MCF 10A (cell line): ENCODE results near the gene SULT1C2. TPM values are rescaled to one million over a fixed set of nuclear protein-coding genes. Genes with fewer than 3 reads are reported as not detected.

Source experiments
- BruUV-seq: library from RNA; stranded (reverse); fragments of 400-500 nt; replicated peaks from 2 replicates; lab custom pipeline; 2021; lab: Mats Ljungman, UMichigan
- CTCF ChIA-PET: fragments of 300-600 bp; sonication (Branson Sonifier 250); formaldehyde crosslinking; extraction: SDS; loops from one replicate; lab custom pipeline; 2021; ENCODE audit warnings: antibody characterized with exemption, inconsistent platforms; lab: Yijun Ruan, JAX
- POLR2A ChIA-PET: fragments of 300-600, 350-650 bp; sonication (Branson Sonifier 250); formaldehyde crosslinking; extraction: SDS; loops from one replicate; lab custom pipeline; 2020; ENCODE audit warnings: antibody characterized with exemption, inconsistent platforms; lab: Yijun Ruan, JAX
- DNase-seq: peaks from one replicate; pipeline ENCODE4 v3.0.0-alpha.2; 2018; ENCODE audit not compliant: unreplicated experiment
- H3K27ac Mint-ChIP-seq: one replicate; pipeline ENCODE4 v1.8.0; 2022; ENCODE audit warnings: mild to moderate bottlenecking, low read depth, mixed read lengths; ENCODE audit not compliant: unreplicated experiment
- H3K27me3 Mint-ChIP-seq: one replicate; pipeline ENCODE4 v1.8.0; 2022; ENCODE audit warnings: mixed read lengths; ENCODE audit not compliant: insufficient read depth, unreplicated experiment
- H3K36me3 Mint-ChIP-seq: one replicate; pipeline ENCODE4 v1.8.0; 2022; ENCODE audit warnings: mild to moderate bottlenecking, moderate library complexity, mixed read lengths; ENCODE audit not compliant: insufficient read depth, unreplicated experiment
- H3K4me1 Mint-ChIP-seq: one replicate; pipeline ENCODE4 v1.8.0; 2022; ENCODE audit warnings: mixed read lengths; ENCODE audit not compliant: insufficient read depth, unreplicated experiment
- H3K4me3 Mint-ChIP-seq: one replicate; pipeline ENCODE4 v1.8.0; 2022; ENCODE audit warnings: mild to moderate bottlenecking, moderate library complexity, mixed read lengths; ENCODE audit not compliant: unreplicated experiment
- H3K9me3 Mint-ChIP-seq: one replicate; pipeline ENCODE4 v1.8.0; 2022; ENCODE audit warnings: mixed read lengths; ENCODE audit not compliant: unreplicated experiment
- intact Hi-C: fragments of 100-400 bp; cut with micrococcal nuclease; formaldehyde crosslinking; loops from 2 replicates; pipeline ENCODE4 v1.14.1; 2022
- total RNA-seq: library from RNA; stranded (reverse); gene quantifications from 2 replicates; pipeline ENCODE4 v1.2.3, GENCODE V29; 2022
- TF ChIP-seq, protein P1 (sequence below): fragments of 200-600 bp; IDR thresholded peaks from one replicate; pipeline ENCODE4 v1.8.0; 2022; ENCODE audit warnings: antibody characterized with exemption, mild to moderate bottlenecking; ENCODE audit not compliant: unreplicated experiment

Gene SULT1C2
- total RNA-seq, 1 experiment from 2014 or later: not detected

DNA sequence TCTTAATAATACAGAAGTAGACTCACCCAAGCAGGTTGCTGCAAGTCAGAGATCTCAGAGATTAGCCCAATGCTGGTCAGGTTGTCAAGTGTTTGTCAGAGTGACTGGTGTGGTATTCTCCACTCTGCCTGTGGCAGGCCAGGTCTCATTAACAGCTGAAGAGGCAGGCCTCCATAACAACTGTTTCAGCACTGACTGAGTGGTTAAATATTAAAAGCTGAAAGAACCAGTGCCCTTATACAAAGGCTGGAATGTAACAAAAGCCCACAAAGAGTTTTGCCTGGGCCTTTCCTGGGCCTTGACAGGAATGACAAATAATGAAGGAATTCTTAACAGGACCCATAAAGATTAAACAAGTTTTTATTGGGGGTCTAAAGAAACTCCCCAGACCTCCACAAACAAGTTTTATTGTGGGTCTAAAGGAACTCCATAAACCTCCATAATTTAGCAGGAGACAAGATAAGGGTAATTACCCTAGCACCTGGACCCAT lies 26.8 kb downstream of the SULT1C2 start:
- no peaks in the 10 kb centered on the region for H3K27me3 Mint-ChIP-seq
- H3K4me3 Mint-ChIP-seq: no peak overlapping the region
- no peaks in the 10 kb centered on the region for H3K36me3 Mint-ChIP-seq
- no peaks in the 10 kb centered on the region for H3K4me1 Mint-ChIP-seq
- no peak for DNase-seq
- no peaks in the 10 kb centered on the region for H3K9me3 Mint-ChIP-seq
- ChIA-PET POLR2A (no interaction called here), CTCF (interaction anchor here (0.7 kb wide), 1 partner anchor 321 kb away, joined by 3 read pairs; no protein-coding TSS in a partner anchor)
- H3K27ac Mint-ChIP-seq: no peak overlapping the region
- no TSS peak for BruUV-seq
- TF ChIP-seq, protein P1, sequence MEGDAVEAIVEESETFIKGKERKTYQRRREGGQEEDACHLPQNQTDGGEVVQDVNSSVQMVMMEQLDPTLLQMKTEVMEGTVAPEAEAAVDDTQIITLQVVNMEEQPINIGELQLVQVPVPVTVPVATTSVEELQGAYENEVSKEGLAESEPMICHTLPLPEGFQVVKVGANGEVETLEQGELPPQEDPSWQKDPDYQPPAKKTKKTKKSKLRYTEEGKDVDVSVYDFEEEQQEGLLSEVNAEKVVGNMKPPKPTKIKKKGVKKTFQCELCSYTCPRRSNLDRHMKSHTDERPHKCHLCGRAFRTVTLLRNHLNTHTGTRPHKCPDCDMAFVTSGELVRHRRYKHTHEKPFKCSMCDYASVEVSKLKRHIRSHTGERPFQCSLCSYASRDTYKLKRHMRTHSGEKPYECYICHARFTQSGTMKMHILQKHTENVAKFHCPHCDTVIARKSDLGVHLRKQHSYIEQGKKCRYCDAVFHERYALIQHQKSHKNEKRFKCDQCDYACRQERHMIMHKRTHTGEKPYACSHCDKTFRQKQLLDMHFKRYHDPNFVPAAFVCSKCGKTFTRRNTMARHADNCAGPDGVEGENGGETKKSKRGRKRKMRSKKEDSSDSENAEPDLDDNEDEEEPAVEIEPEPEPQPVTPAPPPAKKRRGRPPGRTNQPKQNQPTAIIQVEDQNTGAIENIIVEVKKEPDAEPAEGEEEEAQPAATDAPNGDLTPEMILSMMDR: no peak
- intact Hi-C loops: no loop called here

DNA sequence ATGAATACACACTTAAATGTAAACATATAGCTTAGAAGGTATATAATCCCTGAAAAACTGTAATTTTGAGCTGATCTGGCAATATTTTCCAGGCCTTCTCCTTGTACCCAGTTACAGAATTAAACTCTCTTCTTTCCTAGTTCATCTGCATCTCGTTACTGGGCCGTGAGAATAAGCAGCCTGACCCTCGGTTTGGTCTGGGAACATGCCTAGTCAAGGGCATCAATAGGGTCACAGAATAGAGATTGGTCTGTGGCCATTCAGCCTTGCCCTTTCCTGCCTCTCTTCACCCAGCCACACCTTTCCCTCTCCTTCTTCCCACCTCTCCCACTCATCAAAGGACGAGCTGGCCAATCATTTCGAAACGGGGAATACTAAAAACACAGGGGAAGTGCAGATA lies 27.3 kb downstream of the SULT1C2 start:
- intact Hi-C loops: no loop called here
- H3K9me3 Mint-ChIP-seq: no peaks in the 10 kb centered on the region
- CTCF ChIA-PET: interaction anchor here (0.7 to 1.2 kb wide), 2 partner anchors 33 to 321 kb away, joined by 3 read pairs; no protein-coding TSS in a partner anchor
- no peaks in the 10 kb centered on the region for H3K27me3 Mint-ChIP-seq
- no peak for DNase-seq
- no peak overlapping the region for H3K27ac Mint-ChIP-seq
- H3K4me1 Mint-ChIP-seq: no peaks in the 10 kb centered on the region
- POLR2A ChIA-PET: interaction anchor here (0.9 kb wide), 1 partner anchor 33 kb away, joined by 3 read pairs; no protein-coding TSS in a partner anchor
- no peak overlapping the region for H3K4me3 Mint-ChIP-seq
- no peaks in the 10 kb centered on the region for H3K36me3 Mint-ChIP-seq
- TF ChIP-seq, protein P1: no peak
- no TSS peak for BruUV-seq

DNA sequence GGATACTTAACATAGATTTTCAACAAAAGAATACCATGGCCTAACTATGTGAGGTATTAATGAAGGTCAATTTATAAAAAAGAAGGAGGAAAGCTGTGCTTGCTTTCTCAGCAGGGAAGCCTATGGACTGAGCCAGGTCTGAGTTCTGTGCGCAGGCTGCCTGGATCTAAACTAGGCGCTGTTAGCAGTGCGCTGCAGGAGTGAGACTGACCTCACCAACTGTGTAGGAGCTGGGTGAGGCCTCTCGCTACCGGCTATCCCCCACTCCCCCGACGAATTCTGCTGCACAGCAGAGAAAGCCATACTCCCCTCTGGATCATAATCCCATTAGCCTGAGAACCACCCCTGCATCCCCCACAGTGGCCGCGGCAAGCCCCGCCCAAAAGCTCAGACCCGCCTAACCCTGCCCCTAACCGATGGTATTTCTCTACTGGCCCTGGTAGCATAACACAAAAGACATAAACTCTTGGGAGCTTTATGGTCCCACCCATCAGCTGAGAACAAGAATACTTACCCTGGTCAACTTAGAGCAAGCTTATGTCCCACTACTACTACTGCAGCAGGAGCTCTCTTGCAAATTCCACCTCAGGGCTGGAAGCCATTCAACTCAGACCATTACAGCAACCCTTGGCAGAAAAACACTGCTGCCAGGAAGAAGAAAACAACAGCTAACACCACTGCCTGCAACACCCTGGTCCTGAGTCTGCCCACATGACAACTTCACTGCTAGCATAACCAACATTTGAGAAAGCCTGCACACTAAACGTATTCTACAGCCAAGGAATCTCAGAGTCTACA lies 28.0 kb downstream of the SULT1C2 start:
- Mint-ChIP-seq H3K36me3 (no peaks in the 10 kb centered on the region), H3K27me3 (no peaks in the 10 kb centered on the region), H3K4me3 (no peak overlapping the region), H3K9me3 (no peaks in the 10 kb centered on the region), H3K4me1 (no peaks in the 10 kb centered on the region), H3K27ac (no peak overlapping the region)
- POLR2A ChIA-PET: interaction anchor here (0.9 kb wide), 1 partner anchor 32 kb away, joined by 3 read pairs; no protein-coding TSS in a partner anchor
- intact Hi-C loops: no loop called here
- no TSS peak for BruUV-seq
- TF ChIP-seq, protein P1: no peak
- no peak for DNase-seq
- CTCF ChIA-PET: interaction anchor here (0.6 to 1.2 kb wide), 3 partner anchors 22 to 320 kb away, joined by 3 read pairs; no protein-coding TSS in a partner anchor

DNA sequence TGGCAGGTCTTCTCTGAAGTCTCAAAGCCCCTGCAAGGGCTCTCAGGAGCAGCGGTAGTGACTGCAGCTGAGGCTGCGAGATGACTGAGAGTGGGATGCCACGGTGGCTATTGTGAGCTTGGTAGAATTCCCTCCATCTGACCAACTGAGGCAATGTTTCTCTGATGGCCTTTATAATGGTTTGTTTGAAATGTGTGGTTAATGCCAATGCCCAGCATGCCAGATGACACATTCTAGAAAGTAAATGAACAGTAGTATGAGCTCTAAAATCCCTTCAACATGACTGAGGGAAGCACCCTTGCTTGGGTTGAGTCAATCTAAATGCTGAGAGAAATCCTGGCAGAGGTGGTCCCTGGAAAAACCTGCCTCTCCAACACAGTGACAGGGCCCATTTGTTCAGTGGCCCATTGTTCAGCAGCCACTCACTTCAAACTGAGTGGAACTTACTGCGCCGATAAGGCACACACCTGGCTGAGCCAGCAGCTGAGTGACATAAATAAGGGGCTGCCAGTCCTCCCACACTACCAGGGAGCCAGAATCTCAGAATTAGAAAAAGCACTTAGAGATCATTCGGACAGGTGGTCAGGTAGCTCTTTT lies 31.7 kb downstream of the SULT1C2 start:
- Mint-ChIP-seq H3K4me1 (peaks cover 8% of the 10 kb centered on the region), H3K36me3 (peaks cover 6% of the 10 kb centered on the region), H3K4me3 (no peak overlapping the region), H3K9me3 (no peaks in the 10 kb centered on the region), H3K27ac (no peak overlapping the region), H3K27me3 (no peaks in the 10 kb centered on the region)
- no peak for DNase-seq
- POLR2A ChIA-PET: interaction anchor here (1.1 kb wide), 1 partner anchor 9 kb away, joined by 3 read pairs; no protein-coding TSS in a partner anchor
- intact Hi-C loops: no loop called here
- BruUV-seq: no TSS peak
- TF ChIP-seq, protein P1: no peak
- CTCF ChIA-PET: interaction anchor here (0.6 kb wide), 2 partner anchors 308 to 1243 kb away, joined by 3 read pairs; no protein-coding TSS in a partner anchor
